Psoas muscle (tissue), 8 donors: ENCODE data around the gene MGAT3. TPM values are rescaled to one million over a fixed set of nuclear protein-coding genes. Genes with fewer than 3 reads are reported as not detected.

Experiments
- ATAC-seq, 4 donors: fragments of 200-7000 bp; cut with Tn5 transposase; one replicate each; pipeline ENCODE4 v1.9.1; 2020; ENCODE audit warnings: moderate library complexity in 3 of 4, mild to moderate bottlenecking in 2 of 4
- DNase-seq, 2 donors: peaks; one replicate each; pipeline ENCODE4 v3.0.0-alpha.2; 2020
- H3K27ac ChIP-seq: fragments of 200-600 bp; one replicate; pipeline ENCODE4 v1.8.0; 2022
- H3K27me3 ChIP-seq, 3 donors: fragments of 200-600 bp in 1 of 3; one replicate each; pipeline versions ENCODE4 v1.6.1 to v1.8.0; 2013 to 2022; ENCODE audit warnings: low read length in 2 of 3, mild to moderate bottlenecking in 2 of 3, moderate library complexity in 1 of 3; ENCODE audit not compliant: insufficient read depth in 3 of 3
- H3K36me3 ChIP-seq, 2 donors: fragments of 200-600 bp in 1 of 2; one replicate each; pipeline versions ENCODE4 v1.6.1 to v1.8.0; 2013 to 2022; ENCODE audit warnings: low read depth in 1 of 2, mild to moderate bottlenecking in 1 of 2, moderate library complexity in 1 of 2; ENCODE audit not compliant: insufficient read depth in 1 of 2
- H3K4me1 ChIP-seq: fragments of 200-600 bp; one replicate; pipeline ENCODE4 v1.8.0; 2022
- H3K4me3 ChIP-seq: fragments of 200-600 bp; one replicate; pipeline ENCODE4 v1.8.0; 2022; ENCODE audit warnings: mild to moderate bottlenecking
- H3K9me3 ChIP-seq: fragments of 200-600 bp; one replicate; pipeline ENCODE4 v1.8.0; 2022
- WGBS, 3 donors: extraction: QIAGEN DNeasy Blood & Tissue Kit; methylation state at CpG; one replicate each; pipeline versions ENCODE4 v1.1.6 to v1.1.7; 2013; 5-methylcytosine and 5-hydroxymethylcytosine counted together
- intact Hi-C, 2 donors: fragments of 100-400 bp; cut with DNase I; formaldehyde crosslinking; loops; one replicate each; pipeline versions ENCODE4 v1.11.0 to v1.14.2; 2022
- polyA plus RNA-seq, 3 donors: library from polyadenylated mRNA; stranded (reverse); fragments of 200-250 nt; gene quantifications; one replicate each; pipeline ENCODE4 v1.2.3, GENCODE V29; 2013
- total RNA-seq, 4 donors: library from RNA; stranded (reverse); fragmentation: NEBNext Ultra II Directional in 2 of 4; extraction: Animal tissue kit (Norgen Biotek cat#: 25700) in 2 of 4; gene quantifications; one replicate each; pipeline versions ENCODE4 v1.2.1 to v1.2.4, GENCODE V29; 2021 to 2023
- TF ChIP-seq, protein P1 (sequence below): fragments of 200-600 bp; IDR thresholded peaks from one replicate; pipeline ENCODE4 v1.8.0; 2022; ENCODE audit warnings: antibody characterized with exemption
- donor health status: healthy with polysubstance abuse.
- donor health status: DM: no; HTN: no; CAD: no; lungs with moderate emphysema.
- donor health status: Bipolar disorder and iron deficiency.
- donor health status: healthy.
- donor health status: DM: yes; HTN: yes; CAD: no.
- donor health status: DM: no; HTN: no; CAD: no.
- donor health status: DM: no; HTN: no; CAD: no.
- donor health status: DM: yes; HTN: yes; CAD: no.

Gene MGAT3
- total and polyA plus RNA-seq, 7 donors: 0.53 to 2.2 (median 1.4) TPM

- TF ChIP-seq, protein P1, sequence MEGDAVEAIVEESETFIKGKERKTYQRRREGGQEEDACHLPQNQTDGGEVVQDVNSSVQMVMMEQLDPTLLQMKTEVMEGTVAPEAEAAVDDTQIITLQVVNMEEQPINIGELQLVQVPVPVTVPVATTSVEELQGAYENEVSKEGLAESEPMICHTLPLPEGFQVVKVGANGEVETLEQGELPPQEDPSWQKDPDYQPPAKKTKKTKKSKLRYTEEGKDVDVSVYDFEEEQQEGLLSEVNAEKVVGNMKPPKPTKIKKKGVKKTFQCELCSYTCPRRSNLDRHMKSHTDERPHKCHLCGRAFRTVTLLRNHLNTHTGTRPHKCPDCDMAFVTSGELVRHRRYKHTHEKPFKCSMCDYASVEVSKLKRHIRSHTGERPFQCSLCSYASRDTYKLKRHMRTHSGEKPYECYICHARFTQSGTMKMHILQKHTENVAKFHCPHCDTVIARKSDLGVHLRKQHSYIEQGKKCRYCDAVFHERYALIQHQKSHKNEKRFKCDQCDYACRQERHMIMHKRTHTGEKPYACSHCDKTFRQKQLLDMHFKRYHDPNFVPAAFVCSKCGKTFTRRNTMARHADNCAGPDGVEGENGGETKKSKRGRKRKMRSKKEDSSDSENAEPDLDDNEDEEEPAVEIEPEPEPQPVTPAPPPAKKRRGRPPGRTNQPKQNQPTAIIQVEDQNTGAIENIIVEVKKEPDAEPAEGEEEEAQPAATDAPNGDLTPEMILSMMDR: no peak
- Histone ChIP-seq H3K9me3 (no peaks in the 10 kb centered on the region), H3K27me3 (peaks cover 0 to 26% (median 12%) of the 10 kb centered on the region in 3 donors), H3K36me3 (no peaks in the 10 kb centered on the region), H3K4me1 (peaks cover 13% of the 10 kb centered on the region), H3K27ac (no peak overlapping the region), H3K4me3 (no peak overlapping the region)
- ATAC-seq: no peak
- 52 to 73% (median 58%) methylated on average over 11 of the region's 11 CpGs for WGBS, 3 donors
- intact Hi-C loops: no loop called here
- DNase-seq: no peak
These were observed 2.9 kb downstream of the MGAT3 start for GRCh38 chr22:39459681-39460080.

- H3K4me3 ChIP-seq: no peak overlapping the region
- intact Hi-C loops: no loop called here
- DNase-seq (no peak), ATAC-seq (peak in 3 of 4 donors; percentile 16 to 18 (median 18))
- H3K4me1 ChIP-seq: peaks cover 13% of the 10 kb centered on the region
- peaks cover 0 to 13% (median 6%) of the 10 kb centered on the region in 3 donors for H3K27me3 ChIP-seq
- no peaks in the 10 kb centered on the region for H3K9me3 ChIP-seq
- WGBS, 3 donors: 53 to 63% (median 60%) methylated on average over 13 of the region's 13 CpGs
- H3K36me3 ChIP-seq: no peaks in the 10 kb centered on the region
- peak overlapping the region; percentile 60 for H3K27ac ChIP-seq
- TF ChIP-seq, protein P1: peak; percentile 18
These were observed 5.8 kb downstream of the MGAT3 start for GRCh38 chr22:39462443-39463221.

GRCh38 chr22:39463277-39463676, 6.5 kb downstream of the MGAT3 start:
- H3K27me3 ChIP-seq: peaks cover 0 to 6% (median 5%) of the 10 kb centered on the region in 3 donors
- no peak overlapping the region for H3K4me3 ChIP-seq
- no peaks in the 10 kb centered on the region for H3K9me3 ChIP-seq
- ATAC-seq (no peak), DNase-seq (no peak)
- 88 to 91% (median 89%) methylated on average over 6 of the region's 6 CpGs for WGBS, 3 donors
- TF ChIP-seq, protein P1: no peak
- H3K4me1 ChIP-seq: peaks cover 13% of the 10 kb centered on the region
- H3K36me3 ChIP-seq: no peaks in the 10 kb centered on the region
- peak overlapping the region; percentile 60 for H3K27ac ChIP-seq
- intact Hi-C loops: no loop called here

GRCh38 chr22:39463931-39464390, 7.1 kb downstream of the MGAT3 start:
- Histone ChIP-seq H3K9me3 (no peaks in the 10 kb centered on the region), H3K4me3 (no peak overlapping the region), H3K36me3 (no peaks in the 10 kb centered on the region), H3K27ac (peak overlapping the region; percentile 60), H3K27me3 (no peaks in the 10 kb centered on the region), H3K4me1 (peaks cover 13% of the 10 kb centered on the region)
- intact Hi-C loops: no loop called here
- ATAC-seq: peak; percentile 89 to 95 (median 92)
- 43 to 52% (median 51%) methylated on average over 10 of the region's 10 CpGs for WGBS, 3 donors
- DNase-seq: peak; percentile 77 to 87
- TF ChIP-seq, protein P1: no peak
